Measurements from ENCODE around the gene GALM.

GALM gene

DNA sequence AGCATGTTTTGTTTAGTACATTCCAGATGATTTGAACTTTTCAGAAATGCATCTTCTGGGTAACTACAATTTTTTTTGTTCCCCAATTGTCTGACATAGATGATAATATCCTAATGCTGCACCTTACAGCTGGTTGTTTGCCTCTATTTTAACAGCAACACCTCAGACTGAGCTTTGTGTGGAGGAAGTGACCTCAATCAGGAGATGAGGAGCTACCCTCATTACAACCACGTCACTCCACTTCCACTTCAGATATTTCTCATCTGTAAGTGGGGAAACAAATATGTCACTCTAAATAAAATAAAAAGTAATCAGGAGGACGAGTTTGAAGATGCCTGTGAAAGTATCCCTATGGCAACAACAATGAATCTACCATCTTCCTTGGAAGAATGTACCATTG is 97.3 kb downstream of the GALM start:
- no peak for DNase-seq (ENCODE audit: low read depth in 1 of 2, low spot score in 1 of 2)

DNA sequence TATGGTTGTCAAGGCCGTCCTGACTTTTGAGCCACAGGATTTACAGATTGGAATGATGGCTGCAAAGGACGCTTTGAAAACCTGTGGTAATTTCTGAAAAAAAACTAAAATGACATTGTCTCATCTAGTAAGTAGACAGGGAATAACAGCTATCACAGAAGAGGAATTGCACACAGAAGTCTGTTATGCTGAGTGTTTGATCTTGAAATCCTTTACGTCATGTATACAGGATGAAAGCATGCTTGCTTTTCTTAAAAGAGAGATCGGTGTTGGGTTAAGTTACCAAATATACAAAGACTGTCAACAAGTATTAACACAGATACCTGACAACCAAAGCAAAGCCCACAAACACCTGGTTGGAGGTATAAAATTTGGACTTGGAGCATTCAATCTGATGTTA is 97.8 kb downstream of the GALM start:
- DNase-seq (ENCODE audit: low read depth in 1 of 2, low spot score in 1 of 2): no peak

DNA sequence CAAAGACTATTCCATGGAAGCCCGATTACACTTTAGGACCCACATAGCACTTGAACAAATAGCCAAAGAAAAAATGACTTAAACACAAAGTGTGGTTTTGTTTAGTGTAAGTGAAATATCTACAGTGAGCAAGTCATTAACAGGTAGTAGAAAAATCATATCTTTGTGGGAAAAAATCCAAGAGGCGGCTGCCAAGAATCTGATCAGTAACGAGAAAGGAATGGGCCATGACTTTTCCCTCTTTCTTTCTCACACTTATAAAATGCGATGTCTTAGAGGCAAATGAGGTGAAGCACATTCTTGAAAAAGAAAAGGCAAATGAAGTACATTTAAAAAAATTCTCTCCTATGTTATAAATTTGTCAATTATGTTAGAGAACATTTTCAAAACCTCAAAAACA is 99.2 kb downstream of the GALM start:
- DNase-seq (ENCODE audit: low read depth in 1 of 2, low spot score in 1 of 2): no peak

DNA sequence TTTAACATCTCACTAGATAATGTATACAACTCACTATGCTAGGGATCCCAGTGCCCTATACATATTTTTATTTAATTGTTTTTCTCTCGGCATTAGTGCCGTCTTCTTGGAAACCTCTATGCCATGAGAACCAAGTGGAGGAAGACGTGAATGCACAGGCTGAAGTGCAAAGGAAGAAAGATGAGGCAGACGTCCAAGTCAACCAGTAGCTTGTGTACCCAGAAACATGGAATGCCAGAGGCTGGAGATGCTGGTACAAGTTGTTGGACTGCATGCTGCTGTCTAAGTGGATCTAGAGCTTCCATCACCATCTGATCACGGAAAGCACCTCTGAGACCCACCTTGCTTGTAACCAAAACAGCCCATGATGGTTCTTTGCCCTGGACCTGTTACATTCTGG is 99.6 kb downstream of the GALM start:
- no peak for DNase-seq (ENCODE audit: low read depth in 1 of 2, low spot score in 1 of 2)

DNA sequence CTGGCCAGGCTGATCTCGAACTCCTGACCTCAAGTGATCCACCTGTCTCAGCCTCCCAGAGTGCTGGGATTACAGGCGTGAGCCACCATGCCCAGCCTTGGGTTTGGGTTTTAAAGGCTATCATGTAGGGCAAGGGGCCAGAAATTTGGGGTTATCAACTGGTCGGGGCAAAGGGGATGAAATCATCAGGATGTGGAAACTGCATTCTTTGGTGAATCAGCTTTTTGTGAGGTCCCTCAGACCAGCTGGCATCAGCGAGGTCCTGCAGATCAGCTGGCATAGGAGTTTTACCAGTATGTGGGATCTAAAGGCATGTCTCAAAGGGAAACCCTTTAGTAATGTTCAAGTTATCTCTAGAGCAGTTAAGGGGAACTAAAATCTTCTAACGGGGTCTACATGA is 105.7 kb downstream of the GALM start:
- no peak for DNase-seq (ENCODE audit: low read depth in 1 of 2, low spot score in 1 of 2)

DNA sequence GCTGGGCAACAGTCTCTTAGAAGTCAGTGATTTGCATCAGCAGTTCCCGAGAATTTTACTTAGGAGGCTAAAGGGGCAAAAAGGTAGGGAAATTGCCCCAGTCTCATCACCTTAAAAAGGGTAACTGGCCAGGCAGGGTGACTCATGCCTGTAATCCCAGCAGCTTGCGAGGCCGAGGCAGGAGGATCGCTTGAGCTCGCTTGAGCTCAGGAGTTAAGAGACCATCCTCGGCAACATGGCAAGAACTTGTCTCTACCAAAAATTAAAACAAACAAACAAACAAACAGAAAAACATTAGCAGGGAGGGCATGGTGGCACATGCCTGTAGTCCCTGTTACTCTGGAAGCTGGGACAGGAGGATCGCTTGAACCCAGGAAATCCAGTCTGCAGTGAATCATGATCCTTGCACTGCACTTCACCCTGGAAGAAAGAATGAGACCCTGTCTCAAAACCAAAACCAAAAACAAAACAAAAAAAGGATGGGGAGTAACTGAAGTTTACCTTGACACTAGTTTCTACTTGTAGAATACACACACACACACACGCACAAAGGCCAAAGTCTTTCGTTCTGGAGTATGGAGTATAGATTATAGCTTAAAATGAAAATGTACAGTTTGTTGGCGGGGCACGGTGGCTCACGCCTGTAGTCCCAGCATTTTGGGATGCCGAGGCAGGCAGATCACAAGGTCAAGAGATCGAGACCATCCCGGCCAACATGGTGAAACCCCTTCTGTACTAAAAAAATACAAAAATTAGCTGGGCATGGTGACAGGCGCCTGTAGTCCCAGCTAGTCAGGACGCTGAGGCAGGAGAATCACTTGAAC is 109.4 kb downstream of the GALM start:
- DNase-seq (ENCODE audit: low read depth in 1 of 2, low spot score in 1 of 2): no peak

DNA sequence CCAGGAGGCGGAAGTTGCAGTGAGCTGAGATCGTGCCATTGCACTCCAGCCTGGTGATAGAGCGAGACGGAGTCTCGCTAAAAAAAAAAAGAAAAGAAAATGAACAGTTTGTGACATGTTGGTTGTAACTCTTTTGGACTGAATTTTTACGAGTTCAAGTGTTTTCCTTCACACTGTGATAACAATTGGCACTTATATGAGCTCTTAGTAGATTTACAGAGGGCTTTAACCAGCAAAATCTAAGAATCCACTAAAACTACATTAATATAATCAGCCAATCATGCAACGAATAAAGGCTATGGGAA is 110.0 kb downstream of the GALM start:
- DNase-seq (ENCODE audit: low read depth in 1 of 2, low spot score in 1 of 2): no peak

DNA sequence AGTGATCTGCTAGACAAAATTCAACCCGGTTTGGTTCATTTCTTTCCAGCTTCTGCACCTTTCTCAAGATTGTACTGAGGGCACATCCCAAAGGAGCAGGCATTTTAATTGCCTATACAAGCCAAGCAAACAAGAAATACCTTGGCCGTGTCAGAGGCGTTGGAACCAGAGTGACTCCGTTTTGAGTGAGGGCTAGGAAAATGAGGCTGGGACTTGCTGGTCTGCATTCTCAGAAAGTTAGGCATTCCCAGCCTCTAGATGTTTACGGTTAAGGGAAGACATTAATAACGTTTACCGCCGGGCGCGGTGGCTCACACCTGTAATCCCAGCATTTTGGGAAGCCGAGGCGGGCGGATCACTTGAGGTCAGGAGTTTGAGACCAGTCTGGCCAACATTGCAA is 110.6 kb downstream of the GALM start:
- DNase-seq (ENCODE audit: low read depth in 1 of 2, low spot score in 1 of 2): no peak

DNA sequence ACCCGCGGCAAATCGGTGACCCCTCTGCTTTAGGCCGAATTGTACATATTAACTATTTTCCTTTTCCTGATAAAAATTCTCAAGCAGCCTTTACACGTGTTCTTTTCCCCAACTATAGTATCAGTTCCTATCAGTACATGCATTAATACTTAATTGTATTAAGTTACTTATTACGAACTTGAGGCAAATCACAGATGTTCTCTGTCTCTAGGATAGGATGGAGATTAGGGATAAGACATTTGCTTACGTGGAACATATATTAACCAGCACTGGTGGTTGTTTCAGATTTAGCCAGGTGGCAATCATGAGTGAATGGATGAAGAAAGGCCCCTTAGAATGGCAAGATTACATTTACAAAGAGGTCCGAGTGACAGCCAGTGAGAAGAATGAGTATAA is 112.8 kb downstream of the GALM start:
- no peak for DNase-seq (ENCODE audit: low read depth in 1 of 2, low spot score in 1 of 2)

DNA sequence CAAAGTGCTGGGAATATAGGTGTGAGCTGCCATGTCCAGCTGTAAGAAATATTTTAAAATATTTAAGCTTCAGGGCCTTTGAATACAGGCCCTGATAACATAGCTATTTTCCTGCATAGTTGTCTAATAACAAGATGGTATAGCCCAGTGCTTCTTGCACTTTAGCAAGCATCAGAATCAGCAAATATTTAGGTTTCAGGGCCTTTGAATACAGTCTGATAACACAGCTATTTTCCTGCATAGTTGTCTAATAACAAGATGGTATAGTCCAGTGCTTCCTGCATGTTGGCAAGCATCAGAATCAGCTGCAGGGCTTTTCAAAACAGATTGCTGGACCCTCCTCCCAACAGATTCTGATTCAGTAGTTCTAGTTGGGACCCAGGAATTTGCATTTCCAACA is 117.7 kb downstream of the GALM start:
- DNase-seq (ENCODE audit: low read depth in 1 of 2, low spot score in 1 of 2): no peak

Data from activated CD4-positive, alpha-beta T cell treated with anti-CD3 and anti-CD28 coated beads, Interleukin-2, amount 50 U/mL, for 24 hours (primary cell).